ENCODE measurements around the gene HIGD1C. TPM values are rescaled to one million over a fixed set of nuclear protein-coding genes. Genes with fewer than 3 reads are reported as not detected.

Gene HIGD1C
- total RNA-seq, 1 donor from 2014 or later, result not detected

DNA sequence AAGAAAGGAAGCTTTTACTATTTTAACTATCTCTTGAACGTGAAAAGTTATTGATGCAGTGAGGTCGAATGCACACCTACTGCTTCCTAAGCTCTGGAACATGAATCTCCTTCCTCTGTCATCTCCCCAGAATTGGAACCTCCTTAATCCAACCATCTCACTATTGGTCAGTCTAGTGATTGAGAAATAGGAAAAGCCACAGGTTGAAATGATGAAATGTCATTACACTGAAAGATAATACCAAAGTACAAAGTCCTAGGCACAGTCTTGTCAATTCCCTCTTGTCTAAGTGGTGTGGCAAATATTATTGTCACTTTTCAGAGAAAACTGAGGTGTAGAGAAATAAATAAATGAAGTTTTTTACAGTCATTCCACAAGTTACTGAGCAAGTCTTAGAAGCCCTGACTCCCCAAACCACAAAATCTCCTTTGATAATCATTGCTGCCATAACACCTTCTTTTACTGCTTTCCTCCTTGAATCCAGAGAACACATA is 19.5 kb upstream of the HIGD1C start:
- ATAC-seq (ENCODE audit: low read depth) (no peak), DNase-seq (no peak)
- ChIA-PET POLR2A (interaction anchor here (0.5 to 1.4 kb wide), 2 partner anchors 43 to 169 kb away, joined by 3 read pairs; partner anchors contain the start of gene ATF1), CTCF (interaction anchor here (1.2 kb wide), 1 partner anchor 54 kb away, joined by 3 read pairs; no protein-coding TSS in a partner anchor)
- H3K27me3 Mint-ChIP-seq, result no peaks in the 10 kb centered on the region
- H3K27ac Mint-ChIP-seq, result peak overlapping the region; percentile 38
- H3K4me1 Mint-ChIP-seq, result peaks cover 71% of the 10 kb centered on the region
- H3K4me3 Mint-ChIP-seq, result no peak overlapping the region
- TF ChIP-seq, protein P1, sequence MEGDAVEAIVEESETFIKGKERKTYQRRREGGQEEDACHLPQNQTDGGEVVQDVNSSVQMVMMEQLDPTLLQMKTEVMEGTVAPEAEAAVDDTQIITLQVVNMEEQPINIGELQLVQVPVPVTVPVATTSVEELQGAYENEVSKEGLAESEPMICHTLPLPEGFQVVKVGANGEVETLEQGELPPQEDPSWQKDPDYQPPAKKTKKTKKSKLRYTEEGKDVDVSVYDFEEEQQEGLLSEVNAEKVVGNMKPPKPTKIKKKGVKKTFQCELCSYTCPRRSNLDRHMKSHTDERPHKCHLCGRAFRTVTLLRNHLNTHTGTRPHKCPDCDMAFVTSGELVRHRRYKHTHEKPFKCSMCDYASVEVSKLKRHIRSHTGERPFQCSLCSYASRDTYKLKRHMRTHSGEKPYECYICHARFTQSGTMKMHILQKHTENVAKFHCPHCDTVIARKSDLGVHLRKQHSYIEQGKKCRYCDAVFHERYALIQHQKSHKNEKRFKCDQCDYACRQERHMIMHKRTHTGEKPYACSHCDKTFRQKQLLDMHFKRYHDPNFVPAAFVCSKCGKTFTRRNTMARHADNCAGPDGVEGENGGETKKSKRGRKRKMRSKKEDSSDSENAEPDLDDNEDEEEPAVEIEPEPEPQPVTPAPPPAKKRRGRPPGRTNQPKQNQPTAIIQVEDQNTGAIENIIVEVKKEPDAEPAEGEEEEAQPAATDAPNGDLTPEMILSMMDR (IDR thresholded peaks at IDR 0.05), result no peak
- peaks cover 5% of the 10 kb centered on the region for H3K9me3 Mint-ChIP-seq
- intact Hi-C loops (cut with micrococcal nuclease), result no loop called here
- H3K36me3 Mint-ChIP-seq (ENCODE audit: low read depth), result peaks cover 68% of the 10 kb centered on the region

DNA sequence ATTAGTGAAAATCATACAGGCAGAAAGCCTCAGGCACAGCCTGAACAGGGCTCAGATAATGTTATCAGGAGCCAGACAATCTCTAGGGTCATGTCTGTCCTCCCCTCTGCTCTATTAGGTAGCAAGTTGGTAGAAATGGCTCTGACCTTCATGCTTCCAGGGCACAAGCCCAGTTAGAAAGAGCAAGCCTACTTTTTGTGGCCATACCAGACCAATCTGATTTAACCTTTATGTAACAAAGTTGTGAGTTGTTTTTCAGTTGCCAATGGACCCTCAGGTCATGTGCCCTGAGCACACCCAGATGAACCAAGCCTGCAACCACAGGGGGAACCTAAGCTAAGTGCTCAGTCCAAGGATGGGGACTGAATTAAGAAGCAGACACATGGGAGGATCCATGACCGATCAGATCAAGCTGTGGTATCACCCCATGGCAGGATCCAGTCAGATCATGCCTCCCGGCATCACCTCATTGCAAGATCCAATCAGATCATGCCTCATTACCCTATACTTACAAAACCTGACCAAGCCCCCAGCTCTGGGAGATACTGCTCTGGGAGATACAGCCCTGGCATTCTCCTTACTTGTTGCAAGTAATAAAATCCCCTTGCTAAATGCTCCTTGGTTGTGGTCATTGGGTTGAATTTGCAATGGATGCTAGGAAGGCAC is 18.8 kb upstream of the HIGD1C start:
- H3K4me3 Mint-ChIP-seq, result no peak overlapping the region
- POLR2A ChIA-PET, result no interaction called here
- peaks cover 62% of the 10 kb centered on the region for H3K36me3 Mint-ChIP-seq (ENCODE audit: low read depth)
- peaks cover 5% of the 10 kb centered on the region for H3K9me3 Mint-ChIP-seq
- no peaks in the 10 kb centered on the region for H3K27me3 Mint-ChIP-seq
- H3K27ac Mint-ChIP-seq, result peak overlapping the region; percentile 38
- TF ChIP-seq, protein P1 (IDR thresholded peaks at IDR 0.05), result no peak
- intact Hi-C loops (cut with micrococcal nuclease), result no loop called here
- DNase-seq, result no peak
- ATAC-seq (ENCODE audit: low read depth), result no peak
- CTCF ChIA-PET, result interaction anchor here (0.9 kb wide), 1 partner anchor 53 kb away, joined by 3 read pairs; no protein-coding TSS in a partner anchor
- H3K4me1 Mint-ChIP-seq, result peaks cover 64% of the 10 kb centered on the region

GRCh38 chr12:50934371-50934851 is 17.9 kb upstream of the HIGD1C start:
- Mint-ChIP-seq H3K36me3 (ENCODE audit: low read depth) (peaks cover 58% of the 10 kb centered on the region), H3K27me3 (no peaks in the 10 kb centered on the region), H3K4me3 (no peak overlapping the region), H3K4me1 (peaks cover 55% of the 10 kb centered on the region), H3K27ac (peak overlapping the region; percentile 24), H3K9me3 (peaks cover 5% of the 10 kb centered on the region)
- ChIA-PET POLR2A (interaction anchor here (1.2 kb wide), 1 partner anchor 11 kb away, joined by 3 read pairs; no protein-coding TSS in a partner anchor), CTCF (interaction anchor here (0.9 kb wide), 1 partner anchor 53 kb away, joined by 3 read pairs; no protein-coding TSS in a partner anchor)
- TF ChIP-seq, protein P1 (IDR thresholded peaks at IDR 0.05), result no peak
- intact Hi-C loops (cut with micrococcal nuclease), result no loop called here
- DNase-seq (no peak), ATAC-seq (ENCODE audit: low read depth) (no peak)

DNA sequence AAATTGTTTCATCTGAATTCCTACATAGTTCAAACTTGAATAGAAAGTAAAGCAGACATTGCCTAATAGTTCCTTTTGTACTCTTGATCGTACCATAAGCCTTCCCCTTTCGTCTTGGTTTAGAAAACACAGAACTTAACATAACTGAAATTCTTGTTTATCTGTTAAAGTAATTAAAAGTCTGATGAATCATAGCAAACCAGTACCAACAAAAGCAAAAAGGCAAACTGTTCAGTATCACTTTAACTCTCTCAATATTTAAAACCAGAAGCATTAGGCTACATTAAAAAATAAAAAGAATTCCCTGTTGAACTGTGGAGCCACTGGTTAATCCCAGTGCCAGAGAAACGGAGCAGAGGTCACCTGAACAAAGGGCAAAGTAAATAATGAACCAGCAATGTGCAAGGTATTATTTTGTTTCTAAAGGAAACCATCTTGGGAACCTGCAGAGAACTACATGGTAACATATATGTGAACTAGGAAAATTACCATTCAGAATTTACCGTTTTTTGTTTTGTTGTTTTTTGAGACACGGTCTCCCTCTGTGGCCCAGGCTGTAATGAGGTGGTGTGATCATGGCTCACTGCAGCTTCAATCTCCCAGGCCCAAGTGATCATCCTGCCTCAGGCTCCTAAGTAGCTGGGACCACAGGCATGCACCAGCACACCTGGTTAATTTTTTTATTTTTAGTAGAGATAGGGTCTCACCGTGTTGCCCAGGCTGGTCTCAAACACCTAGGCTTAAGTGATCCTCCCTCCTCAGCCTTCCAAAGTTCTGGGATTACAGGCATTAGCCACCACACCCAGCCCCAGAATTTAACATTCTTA is 17.1 kb upstream of the HIGD1C start:
- H3K27me3 Mint-ChIP-seq, result no peaks in the 10 kb centered on the region
- peak overlapping the region; percentile 24 for H3K27ac Mint-ChIP-seq
- ChIA-PET POLR2A (interaction anchor here (0.6 to 1.2 kb wide), 2 partner anchors 11 to 890 kb away, joined by 3 to 4 read pairs; no protein-coding TSS in a partner anchor), CTCF (no interaction called here)
- DNase-seq (no peak), ATAC-seq (ENCODE audit: low read depth) (no peak)
- TF ChIP-seq, protein P1 (IDR thresholded peaks at IDR 0.05), result no peak
- peaks cover 51% of the 10 kb centered on the region for H3K36me3 Mint-ChIP-seq (ENCODE audit: low read depth)
- no peak overlapping the region for H3K4me3 Mint-ChIP-seq
- intact Hi-C loops (cut with micrococcal nuclease), result no loop called here
- peaks cover 50% of the 10 kb centered on the region for H3K4me1 Mint-ChIP-seq
- H3K9me3 Mint-ChIP-seq, result peaks cover 5% of the 10 kb centered on the region

Measured in activated B cell treated with CpG ODN at 0.5 μM for 24 hours (primary cell).